Common myeloid progenitor, CD34-positive (primary cell): ENCODE measurements around the gene ERO1A.

ENCODE experiments used
- CTCF ChIA-PET: fragments of 350-600 bp; sonication (Branson Sonifier 250); formaldehyde crosslinking; loops from one replicate; lab custom pipeline; 2021; ENCODE audit warnings: antibody characterized with exemption; lab: Charles Lee
- POLR2A ChIA-PET: fragments of 350-600 bp; sonication (Branson Sonifier 250); formaldehyde crosslinking; loops from one replicate; lab custom pipeline; 2021; ENCODE audit warnings: antibody characterized with exemption; lab: Charles Lee
- DNase-seq, 3 donors: peaks; one replicate each; pipeline versions ENCODE4 v3.0.0 to v3.0.0-alpha.2; 2013
- H3K27ac ChIP-seq, 2 experiments: 1 replicate in 1 of 2; 2 replicates in 1 of 2; pipeline ENCODE4 v1.7.0; 2013; ENCODE audit warnings: inconsistent platforms in 2 of 2, low read length in 2 of 2, mild to moderate bottlenecking in 2 of 2, low read depth in 1 of 2, moderate library complexity in 1 of 2; ENCODE audit not compliant: severe bottlenecking in 2 of 2, insufficient read depth in 1 of 2, poor library complexity in 1 of 2
- H3K27me3 ChIP-seq, 5 experiments: replicated peaks in 2 of 5; 1 replicate in 3 of 5; 2 replicates in 2 of 5; pipeline versions ENCODE4 v1.6.1 to v1.7.0; 2013; ENCODE audit warnings: low read length in 4 of 5, mild to moderate bottlenecking in 2 of 5, moderate library complexity in 2 of 5, inconsistent platforms in 1 of 5; ENCODE audit not compliant: insufficient read depth in 5 of 5, control insufficient read depth in 4 of 5
- H3K36me3 ChIP-seq, 4 experiments: 1 replicate in 2 of 4; 2 replicates in 2 of 4; pipeline versions ENCODE4 v1.6.1 to v1.7.0; 2013; ENCODE audit warnings: low read length in 3 of 4, control low read depth in 1 of 4, mild to moderate bottlenecking in 1 of 4; ENCODE audit not compliant: control insufficient read depth in 4 of 4, insufficient read depth in 4 of 4
- H3K4me1 ChIP-seq, 4 experiments: 1 replicate in 3 of 4; 2 replicates in 1 of 4; pipeline versions ENCODE4 v1.6.1 to v1.7.1; 2013; ENCODE audit warnings: low read length in 3 of 4, mild to moderate bottlenecking in 3 of 4, control low read depth in 1 of 4, inconsistent platforms in 1 of 4, moderate library complexity in 1 of 4; ENCODE audit not compliant: control insufficient read depth in 4 of 4, insufficient read depth in 4 of 4; ENCODE audit errors: control extremely low read depth in 1 of 4
- H3K4me3 ChIP-seq, 7 experiments: 1 replicate in 4 of 7; 2 replicates in 3 of 7; pipeline versions ENCODE4 v1.5.1 to v1.7.0; 2013; ENCODE audit warnings: mild to moderate bottlenecking in 7 of 7, low read length in 6 of 7, moderate library complexity in 6 of 7, inconsistent platforms in 2 of 7, low read depth in 2 of 7, control low read depth in 1 of 7; ENCODE audit not compliant: insufficient read depth in 4 of 7, control insufficient read depth in 1 of 7; ENCODE audit errors: extremely low read depth in 1 of 7
- H3K9me3 ChIP-seq, 5 experiments: 1 replicate in 4 of 5; 2 replicates in 1 of 5; pipeline versions ENCODE4 v1.6.1 to v1.7.1; 2013; ENCODE audit warnings: low read length in 4 of 5, mild to moderate bottlenecking in 2 of 5, inconsistent platforms in 1 of 5, low read depth in 1 of 5, moderate library complexity in 1 of 5; ENCODE audit not compliant: control insufficient read depth in 4 of 5, insufficient read depth in 2 of 5; ENCODE audit errors: control extremely low read depth in 1 of 5
- WGBS: methylation state at CpG from one replicate; pipeline ENCODE4 v1.1.5; 2013; ENCODE audit not compliant: insufficient coverage; 5-methylcytosine and 5-hydroxymethylcytosine counted together

The ERO1A gene

DNA sequence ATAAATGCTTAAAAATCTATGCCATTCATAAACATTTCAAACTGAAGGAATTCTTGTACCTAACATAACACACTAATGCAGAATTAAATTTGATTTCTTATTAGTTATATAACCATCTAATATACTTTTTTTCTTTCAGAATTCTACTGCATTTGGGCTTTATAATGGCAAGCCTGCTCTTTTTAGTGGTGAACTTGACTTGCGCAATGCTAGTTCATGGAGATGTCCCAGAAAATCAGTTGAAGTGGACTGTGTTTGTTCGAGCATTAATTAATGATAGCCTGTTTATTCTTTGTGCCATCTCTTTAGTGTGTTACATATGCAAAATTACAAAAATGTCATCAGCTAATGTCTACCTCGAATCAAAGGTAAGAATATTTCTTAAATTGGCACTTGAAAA is 95.4 kb downstream of the ERO1A start:
- Histone ChIP-seq H3K4me1 (peaks cover 0 to 3% (median 0%) of the 10 kb centered on the region in 4 experiments), H3K27me3 (no peaks in the 10 kb centered on the region), H3K36me3 (no peaks in the 10 kb centered on the region), H3K4me3 (no peak overlapping the region), H3K9me3 (peaks cover 0 to 6% (median 0%) of the 10 kb centered on the region in 5 experiments), H3K27ac (no peak overlapping the region)
- ChIA-PET POLR2A (no interaction called here), CTCF (no interaction called here)
- no CpG with 5 or more reads among the region's 3 CpGs for WGBS
- DNase-seq, result no peak

DNA sequence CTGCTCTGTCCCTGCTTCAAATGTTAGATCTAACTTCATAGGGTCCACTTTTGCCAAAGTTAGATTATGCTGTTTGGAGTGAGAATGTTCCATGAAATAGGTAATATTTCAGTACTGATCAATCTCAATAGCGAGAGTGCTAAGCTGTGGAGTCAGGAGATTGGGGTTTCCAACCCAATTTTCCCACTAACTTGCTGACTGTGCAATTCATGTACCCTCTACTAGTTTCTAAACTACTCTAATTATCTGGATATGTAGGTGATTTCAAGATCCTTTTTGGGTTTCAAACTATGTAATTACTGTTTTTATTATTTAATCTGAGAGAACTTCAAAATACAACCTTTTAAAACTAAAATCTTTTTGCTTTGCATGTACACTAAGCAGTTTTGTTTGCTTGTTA is 96.8 kb downstream of the ERO1A start:
- H3K9me3 ChIP-seq, result peaks cover 0 to 7% (median 0%) of the 10 kb centered on the region in 5 experiments
- CTCF ChIA-PET, result no interaction called here
- H3K27me3 ChIP-seq, result no peaks in the 10 kb centered on the region
- POLR2A ChIA-PET, result no interaction called here
- no CpG with 5 or more reads among the region's 1 CpG for WGBS
- H3K4me3 ChIP-seq, result no peak overlapping the region
- no peaks in the 10 kb centered on the region for H3K36me3 ChIP-seq
- peaks cover 0 to 3% (median 0%) of the 10 kb centered on the region in 4 experiments for H3K4me1 ChIP-seq
- DNase-seq, result no peak
- no peak overlapping the region for H3K27ac ChIP-seq

DNA sequence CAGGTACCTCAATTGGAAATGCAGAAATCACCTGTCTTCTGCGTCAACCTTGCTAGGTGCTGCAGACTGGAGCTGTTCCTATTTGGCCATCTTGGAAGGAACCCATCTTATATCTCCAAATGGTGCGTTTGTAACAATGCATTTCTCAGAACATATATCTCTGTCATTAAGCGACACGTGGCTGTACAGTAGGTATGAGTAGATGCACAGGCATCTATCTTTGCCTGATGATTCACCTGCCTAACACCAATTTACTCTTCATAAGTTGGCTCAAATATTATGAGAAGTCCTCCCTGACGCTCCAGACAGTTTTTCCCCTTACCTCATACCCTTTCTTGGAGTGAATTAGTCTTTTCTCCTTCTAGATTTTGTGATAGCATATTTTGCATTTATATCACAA is 98.5 kb downstream of the ERO1A start:
- no peaks in the 10 kb centered on the region for H3K4me1 ChIP-seq
- no peak overlapping the region for H3K4me3 ChIP-seq
- no peak for DNase-seq
- POLR2A ChIA-PET, result no interaction called here
- WGBS, result 98% methylated on average over 4 of the region's 5 CpGs
- CTCF ChIA-PET, result no interaction called here
- no peaks in the 10 kb centered on the region for H3K36me3 ChIP-seq
- H3K27ac ChIP-seq, result no peak overlapping the region
- H3K27me3 ChIP-seq, result no peaks in the 10 kb centered on the region
- peaks cover 0 to 7% (median 0%) of the 10 kb centered on the region in 5 experiments for H3K9me3 ChIP-seq

DNA sequence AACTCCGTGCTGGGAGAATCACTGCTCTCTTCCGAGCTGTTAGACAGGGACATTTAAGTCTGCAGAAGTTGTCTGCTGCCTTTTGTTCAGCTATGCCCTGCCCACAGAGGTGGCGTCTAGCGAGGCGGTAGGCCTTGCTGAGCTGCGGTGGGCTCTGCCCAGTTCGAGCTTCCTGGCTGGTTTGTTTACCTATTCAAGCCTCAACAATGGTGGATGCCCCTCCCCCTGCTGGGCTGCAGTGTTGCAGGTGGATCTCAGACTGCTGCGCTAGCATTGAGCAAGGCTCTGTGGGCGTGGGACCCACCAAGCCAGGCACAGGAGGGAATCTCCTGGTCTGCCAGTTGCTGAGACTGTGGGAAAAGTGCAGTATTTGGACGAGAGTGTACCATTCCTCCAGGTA is 99.0 kb downstream of the ERO1A start:
- no peak for DNase-seq
- Histone ChIP-seq H3K27ac (no peak overlapping the region), H3K4me3 (no peak overlapping the region), H3K9me3 (peaks cover 0 to 7% (median 0%) of the 10 kb centered on the region in 5 experiments), H3K36me3 (no peaks in the 10 kb centered on the region), H3K4me1 (no peaks in the 10 kb centered on the region), H3K27me3 (no peaks in the 10 kb centered on the region)
- WGBS, result 91% methylated on average over 8 of the region's 10 CpGs
- POLR2A ChIA-PET, result no interaction called here
- CTCF ChIA-PET, result no interaction called here

DNA sequence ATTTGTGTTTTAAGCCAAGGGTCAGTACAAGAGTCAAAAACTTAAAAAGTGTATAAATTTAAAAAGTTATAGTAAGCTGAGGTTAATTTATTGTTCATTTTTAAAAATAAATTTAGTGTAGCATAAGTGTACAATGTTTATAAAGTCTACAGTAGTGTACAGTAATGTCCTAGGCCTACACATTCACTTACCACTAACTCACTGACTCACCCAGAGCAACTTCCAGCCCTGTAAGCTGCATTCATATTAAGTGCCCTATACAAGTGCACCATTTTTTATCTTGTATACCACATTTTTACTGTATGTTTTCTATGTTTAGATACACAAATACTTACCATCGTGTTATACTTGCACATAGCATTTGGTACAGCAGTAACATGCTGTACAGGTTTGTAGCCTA is 105.0 kb downstream of the ERO1A start:
- no CpG with 5 or more reads among the region's 1 CpG for WGBS
- H3K9me3 ChIP-seq, result peaks cover 0 to 1% (median 0%) of the 10 kb centered on the region in 5 experiments
- ChIA-PET POLR2A (no interaction called here), CTCF (no interaction called here)
- H3K4me1 ChIP-seq, result no peaks in the 10 kb centered on the region
- no peaks in the 10 kb centered on the region for H3K36me3 ChIP-seq
- H3K27ac ChIP-seq, result no peak overlapping the region
- no peak overlapping the region for H3K4me3 ChIP-seq
- no peaks in the 10 kb centered on the region for H3K27me3 ChIP-seq
- DNase-seq, result no peak
